Astrocyte of the spinal cord (primary cell): Measurements from ENCODE around the gene LRIF1.
A peak's percentile ranks its signal among the peaks of the same experiment; 100 is the strongest.
"Not testable (repeated sequence)": the region's sequence is repeated elsewhere in the genome, so short reads cannot be mapped to it uniquely, and the experiment has no call there.

Experiments used
- DNase-seq: peaks from one replicate; pipeline ENCODE4 v3.0.0; 2011; ENCODE audit warnings: low read depth, low spot score
- H3K4me3 ChIP-seq: 2 replicates; pipeline ENCODE4 v1.5.1; 2011; ENCODE audit warnings: low read depth, mild to moderate bottlenecking, low read length, moderate library complexity
- in situ Hi-C: cut with HindIII; loops from 2 replicates; pipeline ENCODE4 v1.10.0; 2017; ENCODE audit warnings: low sequenced_read_pairs
- TF ChIP-seq, protein P1 (sequence below): IDR thresholded peaks from 2 replicates; pipeline ENCODE4 v1.5.1; 2012; ENCODE audit warnings: low read depth, mild to moderate bottlenecking, low read length, inconsistent platforms

Gene LRIF1

GRCh38 chr1:110952031-110952430 lies 11.7 kb downstream of the LRIF1 start:
- DNase-seq, result no peak
- in situ Hi-C loops, result no loop called here
- TF ChIP-seq, protein P1, sequence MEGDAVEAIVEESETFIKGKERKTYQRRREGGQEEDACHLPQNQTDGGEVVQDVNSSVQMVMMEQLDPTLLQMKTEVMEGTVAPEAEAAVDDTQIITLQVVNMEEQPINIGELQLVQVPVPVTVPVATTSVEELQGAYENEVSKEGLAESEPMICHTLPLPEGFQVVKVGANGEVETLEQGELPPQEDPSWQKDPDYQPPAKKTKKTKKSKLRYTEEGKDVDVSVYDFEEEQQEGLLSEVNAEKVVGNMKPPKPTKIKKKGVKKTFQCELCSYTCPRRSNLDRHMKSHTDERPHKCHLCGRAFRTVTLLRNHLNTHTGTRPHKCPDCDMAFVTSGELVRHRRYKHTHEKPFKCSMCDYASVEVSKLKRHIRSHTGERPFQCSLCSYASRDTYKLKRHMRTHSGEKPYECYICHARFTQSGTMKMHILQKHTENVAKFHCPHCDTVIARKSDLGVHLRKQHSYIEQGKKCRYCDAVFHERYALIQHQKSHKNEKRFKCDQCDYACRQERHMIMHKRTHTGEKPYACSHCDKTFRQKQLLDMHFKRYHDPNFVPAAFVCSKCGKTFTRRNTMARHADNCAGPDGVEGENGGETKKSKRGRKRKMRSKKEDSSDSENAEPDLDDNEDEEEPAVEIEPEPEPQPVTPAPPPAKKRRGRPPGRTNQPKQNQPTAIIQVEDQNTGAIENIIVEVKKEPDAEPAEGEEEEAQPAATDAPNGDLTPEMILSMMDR, result no peak

GRCh38 chr1:110951161-110951560 lies 12.6 kb downstream of the LRIF1 start:
- DNase-seq, result no peak
- TF ChIP-seq, protein P1, result no peak
- in situ Hi-C loops, result no loop called here

More at GRCh38 chr1:110952031-110952430, 11.7 kb downstream of the LRIF1 start:
- H3K4me3 ChIP-seq, result no peak overlapping the region

DNA sequence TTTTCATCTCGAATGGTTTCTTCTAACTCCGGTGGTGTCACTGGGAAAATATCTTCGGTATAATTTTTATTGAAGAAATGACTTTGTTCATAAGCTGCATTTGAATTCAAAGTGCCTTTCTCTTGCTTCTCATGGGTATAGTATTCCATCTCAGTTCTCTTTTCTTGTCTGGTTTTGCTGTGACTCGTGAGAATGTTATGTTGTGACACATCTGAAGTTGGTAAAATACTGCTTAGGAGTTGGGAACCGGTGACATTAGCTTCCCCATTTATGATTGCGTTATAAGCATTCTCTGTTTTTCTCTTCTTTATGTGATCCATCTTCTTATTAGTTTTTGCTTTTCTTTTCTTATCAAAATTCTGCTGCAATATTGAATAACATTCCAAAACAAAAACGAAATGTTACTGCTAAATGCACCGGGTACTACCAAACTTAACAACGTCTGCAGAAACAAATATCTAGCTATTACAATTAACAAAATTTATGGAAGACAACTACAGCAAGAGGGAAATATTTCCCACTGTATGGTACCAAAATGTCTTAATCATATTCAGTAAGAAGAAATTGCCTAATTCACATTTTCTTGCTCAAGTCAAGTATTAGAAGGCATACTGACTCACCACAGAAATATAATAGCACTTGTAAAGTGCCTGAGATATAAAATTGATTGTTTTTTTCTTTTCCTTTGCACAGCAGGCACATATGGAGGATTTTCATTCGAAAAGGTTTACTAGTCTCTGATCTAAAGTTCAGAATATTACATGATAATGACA lies 15.5 kb downstream of the LRIF1 start:
- DNase-seq, result peak; percentile 26
- no peak overlapping the region for H3K4me3 ChIP-seq
- in situ Hi-C loops, result no loop called here
- TF ChIP-seq, protein P1, result no peak

More at GRCh38 chr1:110951161-110951560, 12.6 kb downstream of the LRIF1 start:
- H3K4me3 ChIP-seq, result no peak overlapping the region

DNA sequence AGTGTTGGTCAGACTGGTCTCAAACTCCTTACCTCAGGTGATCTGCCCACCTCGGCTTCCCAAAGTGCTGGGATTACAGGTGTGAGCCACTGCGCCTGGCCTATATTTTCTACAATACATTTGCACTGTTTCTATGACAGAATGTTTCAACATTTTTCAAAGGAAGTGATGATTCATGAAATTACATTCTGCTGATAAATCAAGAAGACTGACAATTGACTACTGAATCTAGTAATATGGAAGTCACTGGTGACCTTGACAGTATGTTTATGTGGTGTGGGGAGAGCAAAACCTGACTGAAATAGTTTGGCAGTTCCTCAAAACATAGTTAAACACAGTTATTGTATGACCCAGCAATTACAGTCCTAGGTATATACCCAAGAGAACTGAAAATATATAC lies 18.1 kb downstream of the LRIF1 start:
- in situ Hi-C loops, result no loop called here
- DNase-seq, result no peak
- TF ChIP-seq, protein P1, result no peak
- no peak overlapping the region for H3K4me3 ChIP-seq

- DNase-seq, result no peak
- H3K4me3 ChIP-seq, result no peak overlapping the region
- TF ChIP-seq, protein P1, result no peak
- in situ Hi-C loops, result no loop called here
Measured at GRCh38 chr1:110944806-110945205, 18.9 kb downstream of the LRIF1 start.

DNA sequence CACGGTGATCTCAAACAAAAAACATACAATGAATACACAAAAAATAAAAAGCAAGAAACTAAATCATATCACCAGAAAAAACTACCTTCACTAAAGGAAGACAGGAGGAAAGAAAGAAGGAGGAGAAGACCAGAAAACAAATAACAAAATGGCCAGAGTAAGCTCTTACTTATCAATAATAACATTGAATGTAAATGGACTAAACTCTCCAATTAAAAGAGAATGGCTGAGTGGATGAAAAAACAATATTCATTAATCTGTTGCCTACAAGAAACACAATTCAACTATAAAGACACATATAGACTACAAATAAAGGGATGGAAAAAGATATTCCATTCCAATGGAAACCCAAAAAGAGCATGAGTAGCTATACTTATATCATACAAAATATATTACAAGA lies 27.2 kb downstream of the LRIF1 start:
- in situ Hi-C loops, result no loop called here
- TF ChIP-seq, protein P1, result no peak
- no peak for DNase-seq

GRCh38 chr1:110931097-110931496 lies 32.6 kb downstream of the LRIF1 start:
- H3K4me3 ChIP-seq, in situ Hi-C loops, DNase-seq: not testable (repeated sequence)

More for the DNA sequence above, 27.2 kb downstream of the LRIF1 start:
- no peak overlapping the region for H3K4me3 ChIP-seq
